Esophagus (tissue), 2 donors: ENCODE results near the gene DENND4C. TPM values are rescaled to one million over a fixed set of nuclear protein-coding genes. Genes with fewer than 3 reads are reported as not detected.
"Not testable (repeated sequence)": the region's sequence is repeated elsewhere in the genome, so short reads cannot be mapped to it uniquely, and the experiment has no call there.

Experiments used
- H3K27ac ChIP-seq, 2 donors: one replicate each; pipeline ENCODE4 v1.5.1; 2013; ENCODE audit warnings: low read depth in 2 of 2, mild to moderate bottlenecking in 2 of 2, inconsistent platforms in 1 of 2, low read length in 1 of 2, moderate library complexity in 1 of 2
- H3K27me3 ChIP-seq, 2 donors: one replicate each; pipeline ENCODE4 v1.6.1; 2013; ENCODE audit warnings: low read length in 2 of 2, control low read depth in 1 of 2, mild to moderate bottlenecking in 1 of 2; ENCODE audit not compliant: insufficient read depth in 2 of 2, control insufficient read depth in 1 of 2
- H3K36me3 ChIP-seq, 2 donors: one replicate each; pipeline ENCODE4 v1.6.1; 2013; ENCODE audit warnings: low read length in 1 of 2; ENCODE audit not compliant: control insufficient read depth in 2 of 2, insufficient read depth in 2 of 2
- H3K4me1 ChIP-seq, 2 donors: one replicate each; pipeline ENCODE4 v1.6.1; 2013; ENCODE audit warnings: low read length in 1 of 2; ENCODE audit not compliant: control insufficient read depth in 2 of 2, insufficient read depth in 2 of 2
- H3K4me3 ChIP-seq, 2 donors: one replicate each; pipeline ENCODE4 v1.5.1; 2013; ENCODE audit warnings: low read length in 2 of 2, mild to moderate bottlenecking in 2 of 2, low read depth in 1 of 2, moderate library complexity in 1 of 2
- H3K9me3 ChIP-seq, 2 donors: one replicate each; pipeline ENCODE4 v1.6.1; 2013; ENCODE audit warnings: mild to moderate bottlenecking in 2 of 2, low read depth in 1 of 2, low read length in 1 of 2, moderate library complexity in 1 of 2; ENCODE audit not compliant: control insufficient read depth in 2 of 2, insufficient read depth in 1 of 2
- WGBS, 2 donors: extraction: QIAGEN DNeasy Blood & Tissue Kit; methylation state at CpG; one replicate each; pipeline ENCODE4 v1.1.7; 2013; 5-methylcytosine and 5-hydroxymethylcytosine counted together
- polyA plus RNA-seq, 2 donors: library from polyadenylated mRNA; stranded (reverse); fragments of 200-250 nt; gene quantifications; one replicate each; pipeline ENCODE4 v1.2.3, GENCODE V29; 2013
- donor health status: healthy with polysubstance abuse.
- donor health status: Bipolar disorder and iron deficiency.

Gene DENND4C
- polyA plus RNA-seq, 2 donors = 6.8 to 9.1 TPM

DNA sequence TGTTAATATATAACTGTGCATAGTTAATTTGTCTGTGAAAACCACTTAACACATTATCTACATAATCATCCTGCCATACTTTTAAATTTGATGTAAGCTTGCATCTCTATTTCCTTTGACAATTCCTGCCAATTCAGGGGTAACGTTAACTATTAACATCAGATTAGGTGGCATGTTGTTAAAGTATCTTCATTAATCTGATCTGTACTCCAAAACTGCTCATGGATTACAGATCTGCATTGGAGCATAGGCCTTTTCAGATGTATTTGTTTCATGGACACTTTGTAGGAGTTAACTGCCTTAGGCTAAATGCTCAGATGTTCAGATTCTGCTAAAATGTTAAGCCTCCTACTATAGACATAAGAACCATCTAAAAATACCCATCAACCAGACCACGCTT lies 146.4 kb downstream of the DENND4C start:
- 36 to 56% methylated on average over 2 of the region's 2 CpGs for whole genome bisulfite sequencing, 2 donors

GRCh38 chr9:19378164-19378563 lies 147.7 kb downstream of the DENND4C start:
- Histone ChIP-seq H3K27me3 (no peaks in the 10 kb centered on the region), H3K4me3 (peak overlapping the region in 1 of 2 donors; percentile 90), H3K9me3 (no peaks in the 10 kb centered on the region), H3K36me3 (peaks cover 8 to 14% of the 10 kb centered on the region in 2 donors), H3K4me1 (no peaks in the 10 kb centered on the region), H3K27ac (peak overlapping the region in 1 of 2 donors; percentile 13)
- WGBS, 2 donors = 63 to 67% methylated on average over 4 of the region's 4 CpGs

More for the DNA sequence above, 146.4 kb downstream of the DENND4C start:
- H3K27me3 ChIP-seq = no peaks in the 10 kb centered on the region
- H3K36me3 ChIP-seq = peaks cover 8 to 14% of the 10 kb centered on the region in 2 donors
- no peaks in the 10 kb centered on the region for H3K4me1 ChIP-seq
- no peak overlapping the region for H3K27ac ChIP-seq
- H3K9me3 ChIP-seq = no peaks in the 10 kb centered on the region
- peak overlapping the region in 1 of 2 donors; percentile 90 for H3K4me3 ChIP-seq

GRCh38 chr9:19378647-19379046 lies 148.2 kb downstream of the DENND4C start:
- Histone ChIP-seq H3K4me3 (peak overlapping the region; percentile 33 to 90), H3K36me3 (peaks cover 8 to 14% of the 10 kb centered on the region in 2 donors), H3K27me3 (no peaks in the 10 kb centered on the region), H3K4me1 (no peaks in the 10 kb centered on the region), H3K9me3 (no peaks in the 10 kb centered on the region), H3K27ac (peak overlapping the region in 1 of 2 donors; percentile 13)
- 28 to 31% methylated on average over 7 of the region's 7 CpGs for WGBS, 2 donors

GRCh38 chr9:19379283-19379682 lies 148.8 kb downstream of the DENND4C start:
- Histone ChIP-seq H3K27ac (peak overlapping the region; percentile 88 to 99), H3K36me3 (peaks cover 7 to 14% of the 10 kb centered on the region in 2 donors), H3K9me3 (no peaks in the 10 kb centered on the region), H3K27me3 (no peaks in the 10 kb centered on the region), H3K4me3 (peak overlapping the region; percentile 75 to 90), H3K4me1 (no peaks in the 10 kb centered on the region)
- 2 to 5% methylated on average over 12 of the region's 12 CpGs for WGBS, 2 donors

DNA sequence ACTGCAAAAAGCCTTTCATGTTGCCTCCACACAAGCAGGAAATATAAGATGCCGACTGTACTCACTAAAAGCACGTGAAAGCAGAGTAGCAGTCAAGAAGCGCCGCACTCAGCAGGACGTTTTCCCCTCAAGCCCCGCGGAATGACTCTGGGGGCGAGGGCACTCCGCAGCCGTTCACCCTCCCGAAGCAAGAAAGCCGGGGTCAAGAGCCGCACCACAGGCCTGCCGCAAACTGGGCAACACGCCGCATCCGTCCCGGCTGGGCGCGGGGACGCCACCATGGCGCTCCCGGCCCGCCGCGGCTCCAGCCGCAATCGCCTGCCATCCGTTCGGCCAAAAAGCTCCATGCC lies 149.2 kb downstream of the DENND4C start:
- no peaks in the 10 kb centered on the region for H3K9me3 ChIP-seq

DNA sequence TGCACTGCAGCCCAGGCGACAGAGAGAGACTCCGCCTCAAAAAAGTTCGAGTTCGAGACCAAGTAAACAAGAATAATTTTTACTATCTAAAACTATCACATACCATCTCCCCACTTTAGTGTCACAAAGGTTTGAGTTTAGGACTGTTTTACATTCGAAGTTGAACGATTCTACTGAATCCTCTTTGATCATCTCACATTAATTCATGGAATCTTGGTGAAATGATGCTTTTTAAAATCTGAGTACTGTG lies 150.3 kb downstream of the DENND4C start:
- H3K36me3 ChIP-seq = peaks cover 3 to 6% of the 10 kb centered on the region in 2 donors
- no peaks in the 10 kb centered on the region for H3K27me3 ChIP-seq
- H3K4me3 ChIP-seq = peak overlapping the region; percentile 75 to 90
- H3K9me3 ChIP-seq = no peaks in the 10 kb centered on the region
- no peaks in the 10 kb centered on the region for H3K4me1 ChIP-seq
- H3K27ac ChIP-seq = peak overlapping the region; percentile 94 to 99
- WGBS, 2 donors = 38 to 45% methylated on average over 6 of the region's 6 CpGs

More for the DNA sequence above, 149.2 kb downstream of the DENND4C start:
- Histone ChIP-seq H3K27me3 (no peaks in the 10 kb centered on the region), H3K36me3 (peaks cover 3 to 11% of the 10 kb centered on the region in 2 donors), H3K4me3 (peak overlapping the region; percentile 75 to 90), H3K4me1 (no peaks in the 10 kb centered on the region), H3K27ac (peak overlapping the region; percentile 88 to 99)
- WGBS, 2 donors = 0 to 1% methylated on average over 30 of the region's 30 CpGs

DNA sequence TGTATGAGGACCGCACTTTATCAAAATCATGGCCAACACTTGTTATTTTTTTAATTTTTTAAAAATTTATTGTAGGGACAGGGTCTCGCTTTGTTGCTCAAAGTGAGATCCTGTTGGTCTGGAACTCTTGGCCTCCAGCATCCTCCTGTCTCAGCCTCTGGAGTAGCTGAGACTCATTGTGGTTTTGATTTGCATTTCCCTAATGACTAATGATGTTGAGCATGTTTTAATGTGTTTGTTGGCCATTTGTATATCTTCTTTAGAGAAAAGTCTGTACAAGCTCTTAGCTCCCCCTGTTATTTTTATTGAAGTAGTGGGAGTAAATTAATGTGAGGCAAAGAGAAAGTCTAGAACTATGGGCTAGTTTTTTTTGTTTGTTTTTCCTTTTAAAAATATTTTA lies 151.2 kb downstream of the DENND4C start:
- Histone ChIP-seq H3K36me3 (no peaks in the 10 kb centered on the region), H3K4me1 (no peaks in the 10 kb centered on the region), H3K27ac (no peak overlapping the region), H3K4me3 (no peak overlapping the region), H3K9me3 (no peaks in the 10 kb centered on the region), H3K27me3 (no peaks in the 10 kb centered on the region)
- WGBS, 2 donors = 92 to 96% methylated on average over 2 of the region's 2 CpGs

GRCh38 chr9:19385212-19385611 lies 154.7 kb downstream of the DENND4C start:
- not testable (repeated sequence) for H3K27ac ChIP-seq, H3K4me3 ChIP-seq, H3K36me3 ChIP-seq, H3K9me3 ChIP-seq, H3K4me1 ChIP-seq, H3K27me3 ChIP-seq
- WGBS, 2 donors = 97% methylated on average over 14 of the region's 14 CpGs

DNA sequence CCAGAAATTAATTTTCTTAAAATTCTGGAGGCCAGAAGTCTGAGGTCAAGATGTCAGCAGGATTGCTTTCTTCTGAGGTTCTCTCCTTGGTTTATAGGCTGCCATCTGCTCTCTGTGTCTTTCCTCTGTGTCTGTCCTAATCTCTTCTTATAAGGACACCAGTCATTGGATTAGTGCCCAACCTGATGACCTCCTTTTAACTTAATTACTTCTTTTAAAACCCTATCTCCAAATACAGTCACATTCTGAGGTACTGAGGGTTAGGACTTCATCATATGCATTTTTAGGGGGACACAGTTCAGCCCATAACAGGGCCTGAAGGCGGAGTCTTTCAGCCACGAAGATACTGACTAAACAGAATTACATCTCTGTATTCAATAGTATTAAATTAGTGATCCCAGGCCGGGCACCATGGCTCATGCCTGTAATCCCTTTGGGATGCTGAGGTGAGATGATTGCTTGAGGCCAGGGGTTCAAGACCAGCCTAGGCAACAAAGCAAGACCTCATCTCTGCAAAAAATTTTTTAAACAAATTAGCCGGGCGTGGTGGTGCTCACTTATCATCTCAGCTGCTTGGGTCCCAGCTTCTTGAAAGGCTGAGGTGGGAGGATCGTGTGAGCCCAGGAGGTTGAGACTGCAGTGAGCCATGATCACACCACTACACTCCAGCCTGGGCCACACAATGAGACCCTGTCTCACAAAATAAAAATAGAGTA lies 155.5 kb downstream of the DENND4C start:
- Histone ChIP-seq H3K36me3 (no peaks in the 10 kb centered on the region), H3K9me3 (no peaks in the 10 kb centered on the region), H3K4me3 (no peak overlapping the region), H3K27ac (no peak overlapping the region), H3K4me1 (no peaks in the 10 kb centered on the region), H3K27me3 (no peaks in the 10 kb centered on the region)
- 91 to 92% methylated on average over 6 of the region's 6 CpGs for WGBS, 2 donors

GRCh38 chr9:19386502-19387044 lies 156.1 kb downstream of the DENND4C start:
- Histone ChIP-seq H3K9me3 (no peaks in the 10 kb centered on the region), H3K27ac (no peak overlapping the region), H3K4me1 (no peaks in the 10 kb centered on the region), H3K36me3 (no peaks in the 10 kb centered on the region), H3K27me3 (no peaks in the 10 kb centered on the region), H3K4me3 (no peak overlapping the region)
- 58 to 70% methylated on average over 2 of the region's 2 CpGs for WGBS, 2 donors
